HG03469 (cell line): ENCODE data around the gene ZSCAN31.

Source experiments
- ATAC-seq: cut with Tn5 transposase; IDR thresholded peaks from one replicate; pipeline ENCODE4 v1.9.1; 2021; ENCODE audit warnings: mild to moderate bottlenecking, moderate library complexity, moderate number of reproducible peaks; ENCODE audit not compliant: unreplicated experiment

Gene ZSCAN31

DNA sequence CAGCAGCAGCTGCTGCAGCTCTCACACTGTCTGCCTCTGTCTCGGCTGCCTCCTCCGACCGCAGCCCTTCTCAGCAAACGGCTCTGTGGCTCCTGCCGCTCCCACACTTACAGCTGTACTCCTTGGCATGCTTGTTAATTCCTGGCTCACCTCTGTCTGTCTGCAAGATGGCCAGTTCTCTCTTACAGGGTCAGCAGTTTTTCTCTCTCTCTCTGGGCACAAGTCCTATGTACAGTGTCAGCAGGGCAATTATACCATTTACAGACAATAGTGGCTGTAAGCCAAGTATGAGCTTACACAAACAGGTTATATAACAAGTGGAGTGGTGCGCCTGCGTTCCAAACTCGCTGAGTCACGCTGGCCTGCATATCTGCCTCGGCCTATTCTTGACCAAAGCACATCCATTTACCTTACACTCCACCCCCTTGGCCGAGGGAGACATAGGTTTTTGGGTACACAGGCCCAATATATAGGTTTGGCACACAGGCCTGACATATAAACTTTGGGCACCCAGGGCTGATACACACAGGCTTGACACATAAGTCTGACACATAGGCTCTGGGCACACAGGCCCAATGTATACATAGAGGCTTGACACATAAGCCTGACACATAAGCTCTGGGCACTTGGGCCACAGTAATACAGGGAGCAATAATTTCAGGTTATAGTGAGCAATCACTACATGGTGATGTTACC is 18.2 kb upstream of the ZSCAN31 start:
- ATAC-seq, result no peak

DNA sequence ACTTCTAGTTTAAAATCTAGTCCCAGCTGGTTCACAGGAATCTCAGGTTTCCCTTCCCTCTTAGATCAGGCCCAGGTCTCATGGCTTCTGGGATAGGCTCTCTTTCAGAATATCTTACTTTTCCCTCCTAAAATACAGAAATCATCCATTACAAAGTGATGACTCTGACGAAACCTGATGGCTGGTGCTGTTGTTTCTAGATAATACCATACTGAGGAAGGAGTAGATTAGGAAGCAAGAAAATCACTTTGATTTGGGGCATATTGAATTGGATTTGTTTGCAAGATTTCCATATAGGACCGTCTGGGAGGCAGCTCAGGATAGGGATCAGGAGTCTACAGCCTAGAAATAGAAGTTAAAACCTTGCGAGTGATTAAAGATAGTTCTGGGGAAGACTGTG is 17.4 kb upstream of the ZSCAN31 start:
- ATAC-seq, result no peak

DNA sequence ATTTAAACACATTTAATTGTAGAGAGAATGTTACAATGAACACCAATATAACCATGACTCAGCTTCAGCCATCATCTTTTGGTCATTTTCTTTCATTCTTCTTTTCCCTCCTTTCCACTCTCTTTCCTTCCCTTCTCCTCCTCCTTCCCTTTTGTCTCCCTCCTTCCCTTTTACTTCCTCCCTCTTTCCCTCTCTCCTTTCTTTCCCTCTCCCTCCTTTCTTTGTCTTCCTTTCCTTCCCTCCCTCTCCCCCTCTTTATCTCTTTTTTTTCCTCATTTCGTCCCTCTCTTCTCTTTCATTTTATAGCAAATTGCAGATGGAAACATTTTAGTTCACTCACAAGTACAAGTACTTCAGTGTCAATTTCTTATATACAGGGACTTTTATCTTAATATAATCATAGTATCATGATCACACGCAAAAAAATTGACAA is 15.6 kb upstream of the ZSCAN31 start:
- no peak for ATAC-seq

DNA sequence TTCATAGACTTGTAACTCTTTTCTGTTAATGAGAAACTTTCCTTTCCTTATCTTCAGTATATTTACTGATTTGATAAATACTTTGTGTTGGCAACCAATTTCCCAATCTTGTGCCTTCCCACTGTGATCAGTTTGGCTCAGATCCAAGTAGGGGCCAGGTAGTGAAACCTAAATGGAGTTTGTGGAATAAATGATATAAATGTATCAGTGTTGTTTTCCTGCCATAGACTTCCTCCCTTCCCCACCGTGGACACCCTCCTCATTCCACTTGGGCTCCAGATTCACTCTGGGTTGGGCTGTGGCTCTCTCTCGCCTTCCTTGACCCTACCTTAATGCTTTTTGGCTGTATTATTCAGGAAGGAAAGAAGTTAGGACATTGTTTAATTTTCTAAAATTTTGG is 15.1 kb upstream of the ZSCAN31 start:
- no peak for ATAC-seq

DNA sequence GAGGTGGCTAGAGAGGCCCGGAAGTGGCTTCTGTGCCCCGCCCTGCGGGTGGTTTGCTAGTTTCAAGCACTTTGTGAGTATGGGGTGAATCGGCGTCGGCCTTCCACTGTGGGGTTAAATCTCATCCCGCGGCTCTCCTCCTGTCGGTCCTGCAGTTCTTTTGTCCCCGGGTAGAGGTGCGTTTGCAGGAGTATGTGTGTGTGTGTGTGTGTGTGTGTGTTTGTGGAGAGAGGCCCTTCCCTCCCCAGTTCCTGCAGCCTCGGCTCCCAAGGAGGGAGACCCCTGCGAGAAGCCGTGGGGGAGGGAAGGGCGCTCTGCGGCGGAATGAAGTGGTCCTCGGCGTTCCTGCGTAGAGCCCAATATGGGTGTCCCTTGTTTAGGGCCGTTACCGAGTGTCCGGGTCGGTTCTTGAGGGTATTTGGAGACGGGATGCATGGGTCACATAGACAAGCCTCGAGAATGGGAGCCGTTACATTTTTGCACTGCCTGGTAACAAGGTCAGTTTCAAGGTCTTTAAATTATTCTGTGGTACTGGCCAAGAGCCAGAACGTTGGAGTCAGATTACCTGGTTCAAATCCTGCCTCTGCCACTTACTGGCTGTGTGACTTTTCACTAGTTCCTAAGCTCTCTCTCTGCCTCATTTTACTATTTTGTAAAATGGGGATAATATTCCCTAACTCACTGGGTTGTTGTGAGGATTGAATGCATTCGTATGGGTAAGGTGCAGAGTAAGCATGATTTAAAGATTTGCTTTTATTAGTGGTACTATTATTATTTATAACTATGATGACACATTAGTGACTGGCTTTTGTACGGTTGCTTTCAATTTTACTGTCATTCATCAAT is 14.2 kb upstream of the ZSCAN31 start, which contains the start of gene ZKSCAN3:
Gene ZKSCAN3 (plus strand): TSS at position 56 of the 846 bp plus-strand sequence. CDS start 9,640 bp downstream, outside the sequence.
- peak; percentile 88 for ATAC-seq

DNA sequence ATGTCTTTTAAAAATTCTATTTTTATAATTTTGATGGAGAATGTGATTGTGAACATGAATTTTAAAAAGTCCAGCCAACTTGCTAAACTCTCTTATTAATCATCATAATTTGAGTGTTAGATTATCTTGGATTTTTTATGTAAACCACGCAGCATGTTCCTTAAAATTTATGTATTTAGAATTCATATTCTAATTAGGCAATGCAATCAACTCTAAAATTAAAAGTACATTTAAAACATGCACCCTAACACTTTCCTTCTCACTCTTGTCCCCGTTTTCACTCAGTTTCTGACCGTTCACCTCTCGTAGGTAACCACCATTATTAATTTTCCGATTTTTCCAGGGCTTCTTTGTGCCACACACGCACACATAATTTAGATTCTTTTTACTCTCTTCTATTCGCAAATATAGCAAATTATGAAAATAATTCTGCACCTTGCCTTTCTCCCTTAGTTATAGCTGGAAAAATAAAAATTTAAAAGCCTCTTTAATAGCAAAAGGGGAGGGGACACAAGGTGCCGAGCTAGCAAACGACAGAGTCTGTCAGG is 13.5 kb upstream of the ZSCAN31 start:
- no peak for ATAC-seq

DNA sequence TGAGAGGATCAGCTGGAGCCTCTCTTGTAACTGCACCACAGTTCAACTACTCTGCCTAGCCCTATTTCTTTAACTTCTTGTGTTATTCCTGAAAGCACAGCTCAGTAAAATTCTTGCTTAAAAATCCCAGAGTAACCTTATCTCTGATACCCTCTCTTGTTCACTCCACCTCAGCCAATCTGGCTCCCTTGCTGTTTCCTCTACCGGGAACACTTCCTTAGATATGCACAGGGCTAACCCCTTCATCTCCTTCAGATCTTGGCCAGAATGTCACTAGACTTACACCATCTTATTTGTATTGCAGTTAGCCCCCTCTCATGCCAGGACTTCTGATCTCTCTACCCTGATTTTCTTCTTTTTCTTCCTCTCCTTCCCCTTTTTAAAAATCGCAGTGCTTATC is 11.2 kb upstream of the ZSCAN31 start:
- ATAC-seq, result no peak

DNA sequence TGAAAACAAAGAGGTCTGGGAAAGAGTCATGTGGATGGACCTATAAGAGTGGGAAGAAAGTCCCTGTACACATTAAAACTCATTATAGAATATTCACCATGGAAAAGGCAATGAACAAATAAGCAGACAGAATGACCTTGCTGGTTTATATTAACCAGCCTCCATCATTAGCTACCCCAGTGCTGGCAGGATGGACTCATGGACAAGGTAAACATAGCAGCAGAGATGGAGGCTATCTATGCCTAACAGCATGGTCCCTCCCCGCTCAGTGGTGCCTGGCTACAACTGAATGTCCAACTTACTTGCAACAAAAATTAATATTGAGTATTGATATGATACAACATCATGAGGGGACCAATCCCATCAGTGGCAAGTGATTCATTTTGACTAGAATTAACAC is 9.3 kb upstream of the ZSCAN31 start:
- ATAC-seq, result no peak

DNA sequence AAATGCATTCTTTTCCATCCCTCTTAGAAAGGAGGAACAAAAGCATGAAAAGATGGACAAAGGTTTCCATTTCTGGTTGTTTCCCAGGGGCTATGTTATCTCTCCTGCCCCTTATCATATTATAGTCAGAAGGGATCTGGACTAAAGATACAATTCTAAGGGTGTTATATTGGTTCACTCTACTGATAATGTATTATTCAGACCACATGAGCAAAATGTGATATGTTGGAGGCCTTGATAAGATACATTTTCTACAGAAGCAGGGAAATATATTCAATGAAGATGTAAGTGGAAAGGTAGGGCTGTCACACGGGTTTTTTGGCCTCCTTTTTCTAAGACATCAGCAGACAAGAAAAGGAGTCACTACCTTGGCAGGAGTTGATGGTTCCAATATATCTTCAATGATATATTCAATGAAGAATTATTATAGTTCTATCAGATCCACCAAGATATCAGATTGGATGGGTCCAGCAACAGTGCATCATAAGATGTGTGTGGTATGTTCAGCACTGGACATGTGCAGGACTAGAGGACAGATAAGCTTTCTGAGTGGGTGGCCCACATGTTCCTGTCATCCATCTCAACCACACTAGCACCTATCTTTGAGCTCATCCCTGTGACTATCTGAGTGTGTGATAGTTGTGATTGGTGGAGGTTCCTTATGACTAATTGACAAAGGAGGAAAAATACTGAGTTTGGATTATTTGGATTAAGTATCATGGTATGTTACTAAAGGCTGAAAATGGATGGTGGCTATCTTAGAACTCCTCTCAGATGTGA is 8.1 kb upstream of the ZSCAN31 start:
- ATAC-seq, result no peak

DNA sequence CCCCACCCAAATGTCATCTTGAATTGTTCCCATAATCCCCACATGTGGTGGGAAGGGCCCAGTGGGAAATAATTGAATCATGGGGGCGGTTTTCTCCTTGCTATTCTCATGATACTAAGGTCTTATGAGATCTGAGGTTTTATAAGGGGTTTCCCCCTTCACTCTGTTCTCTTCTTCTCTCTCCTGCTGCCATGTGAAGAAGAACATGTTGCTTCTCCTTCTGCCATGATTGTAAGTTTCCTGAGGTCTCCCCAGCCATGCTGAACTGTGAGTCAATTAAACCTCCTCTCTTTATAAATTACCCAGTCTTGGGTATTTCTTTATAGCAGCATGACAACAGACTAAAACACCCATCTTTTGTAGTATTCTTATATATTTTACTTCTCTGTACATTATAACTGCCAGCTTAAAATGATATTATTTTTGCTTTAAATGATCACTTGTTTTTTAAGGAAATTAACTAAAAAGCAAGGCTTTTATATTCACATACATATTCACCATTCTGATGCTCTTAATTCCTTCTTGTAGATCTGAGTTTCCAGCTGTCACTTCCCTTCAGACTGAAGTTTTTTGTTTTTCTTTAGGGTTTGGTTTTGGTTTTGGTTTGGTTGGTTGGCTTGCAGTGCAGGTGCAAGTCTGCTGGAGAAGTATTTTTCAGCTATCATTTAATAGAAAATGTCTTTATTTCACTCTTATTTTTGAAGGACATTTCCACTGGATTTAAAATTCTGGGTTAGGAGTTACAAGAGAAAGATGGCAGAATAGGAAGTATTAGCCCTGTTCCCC is 4.6 kb upstream of the ZSCAN31 start:
- no peak for ATAC-seq

DNA sequence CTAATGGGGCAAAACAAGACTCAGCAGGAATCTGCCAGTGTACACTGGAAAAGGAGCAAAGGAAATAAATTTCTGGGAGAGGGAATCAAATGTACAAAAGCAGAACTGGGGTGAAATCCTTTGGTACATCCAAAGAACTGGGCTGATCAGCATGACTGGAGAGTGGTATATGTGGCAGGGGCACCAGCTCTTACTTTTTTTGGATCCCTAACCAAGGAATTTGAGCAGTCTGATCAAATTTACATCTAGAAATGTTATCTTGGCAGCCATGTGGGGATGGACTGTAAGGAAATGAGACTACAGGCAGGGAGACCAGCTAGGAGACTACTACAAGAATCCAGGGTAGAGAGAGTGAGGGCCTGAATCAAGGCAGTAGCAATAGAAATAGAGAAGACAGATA is 1.2 kb upstream of the ZSCAN31 start:
- ATAC-seq, result no peak

DNA sequence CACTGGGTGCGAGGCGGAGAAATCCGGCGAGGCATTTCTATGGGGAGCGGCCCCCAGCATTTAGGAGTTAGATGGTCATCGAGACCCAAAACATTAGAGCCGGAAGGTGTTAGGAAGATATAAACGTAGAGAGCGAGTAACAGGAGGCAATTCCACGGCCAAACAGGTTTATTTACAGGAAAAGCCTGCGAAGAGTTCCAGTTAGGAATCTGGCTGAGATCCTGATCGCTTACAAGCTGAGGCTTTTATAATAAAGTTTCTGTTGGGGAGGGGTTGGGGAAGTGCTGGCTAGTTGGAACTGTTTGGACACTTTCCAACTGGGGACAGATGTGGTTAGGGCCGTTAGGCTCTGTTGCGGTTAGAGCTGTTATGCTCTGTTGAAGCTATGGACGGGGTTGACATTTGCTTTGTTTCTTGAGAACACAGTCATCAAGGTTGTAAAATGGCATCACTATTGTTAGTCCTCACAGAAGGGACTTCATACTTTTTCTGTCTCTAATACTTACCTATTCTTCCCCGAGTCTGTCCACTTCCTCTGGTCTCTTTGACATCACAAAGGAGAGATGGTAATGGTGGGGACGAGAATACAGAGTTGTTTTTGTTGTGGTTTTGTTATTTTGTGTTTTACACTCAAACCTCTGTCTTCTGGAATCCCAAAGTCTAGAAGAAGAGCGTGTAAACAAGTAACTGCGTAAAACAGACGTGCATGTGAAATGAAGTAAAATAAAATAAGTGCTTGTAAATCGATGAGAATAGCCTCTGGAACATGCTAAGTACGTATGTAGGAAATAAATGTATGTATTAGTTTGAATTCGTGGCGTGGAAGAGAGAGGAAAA is 554 bp upstream of the ZSCAN31 start:
- no peak for ATAC-seq

DNA sequence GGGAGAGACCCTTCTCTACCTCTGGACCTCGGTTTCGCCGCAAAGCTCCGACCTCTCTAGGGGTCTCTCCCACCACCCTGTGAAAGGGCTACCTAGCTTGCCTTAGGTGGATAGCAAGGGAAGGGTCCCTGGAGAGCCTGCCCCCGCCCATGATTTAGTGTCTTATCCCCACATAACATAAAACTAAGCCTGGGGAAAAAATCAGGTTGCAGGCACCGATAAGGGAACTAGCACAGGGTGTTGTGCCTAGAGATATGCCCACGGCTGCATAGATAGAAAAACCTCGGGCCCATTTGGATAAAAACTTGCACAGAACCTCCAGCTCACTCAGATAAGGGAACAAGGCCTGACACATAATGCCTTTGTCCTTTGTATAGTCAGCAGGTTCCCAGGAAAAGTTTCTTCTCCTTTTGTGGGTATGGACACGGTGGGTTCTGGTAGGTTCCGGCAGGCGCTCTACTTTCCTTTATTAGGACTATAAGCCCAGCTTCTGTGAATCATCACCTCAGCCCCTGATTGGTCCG is 846 bp downstream of the ZSCAN31 start:
- ATAC-seq, result no peak

DNA sequence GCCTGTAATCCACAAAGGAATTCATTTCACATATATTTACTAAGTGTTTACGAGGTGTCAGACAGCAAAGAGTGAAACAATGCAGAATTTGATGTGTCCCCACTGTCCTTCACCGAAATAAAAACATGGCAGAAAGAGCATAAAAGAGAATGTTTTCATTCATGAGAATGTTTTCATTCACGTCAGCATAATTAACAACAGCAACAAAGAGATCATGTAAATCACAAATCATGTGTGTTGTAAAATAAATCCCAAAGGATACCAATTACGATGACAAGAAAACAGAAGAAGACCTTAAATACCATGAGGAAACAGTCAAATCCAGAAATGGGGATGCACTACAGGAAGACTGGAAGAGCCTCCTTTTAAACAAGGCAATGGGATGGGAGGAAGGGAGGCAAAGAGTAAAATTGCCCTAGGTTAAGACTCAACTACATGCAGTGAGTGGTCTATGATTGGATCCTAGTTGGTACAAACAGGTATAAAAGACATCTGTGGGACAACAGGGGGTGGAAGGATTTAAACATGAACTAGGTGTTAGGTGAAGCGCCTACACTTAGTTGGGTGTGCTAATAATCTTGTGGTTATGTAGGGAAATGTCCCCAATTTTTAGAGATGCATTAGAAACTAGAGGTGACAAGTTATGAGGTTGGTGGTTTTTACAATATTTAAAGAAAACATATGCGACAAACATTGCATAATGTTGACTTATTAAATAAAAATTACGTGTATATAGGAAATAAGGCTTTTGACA is 1.5 kb downstream of the ZSCAN31 start:
- no peak for ATAC-seq

DNA sequence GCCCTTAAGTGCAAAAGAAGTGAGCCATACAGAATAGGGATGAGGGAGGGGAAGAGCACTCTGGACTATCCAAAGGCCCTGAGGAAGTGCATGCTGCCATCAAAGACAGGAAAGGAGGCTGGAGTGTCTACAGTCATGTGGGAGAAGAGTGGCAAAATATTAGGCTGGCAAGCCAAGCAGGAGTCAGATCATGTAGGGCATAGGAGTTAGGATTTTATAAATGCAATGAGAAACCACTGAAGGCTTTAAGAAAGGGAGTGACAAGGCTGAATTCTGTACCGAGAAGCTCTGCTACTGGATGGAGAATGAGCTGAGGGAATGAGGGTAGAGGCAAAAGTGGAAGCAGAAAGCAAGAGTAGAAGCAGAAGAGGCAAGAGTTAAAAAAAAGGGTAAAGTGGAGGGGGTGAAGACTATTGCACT is 2.3 kb downstream of the ZSCAN31 start:
- ATAC-seq, result no peak

DNA sequence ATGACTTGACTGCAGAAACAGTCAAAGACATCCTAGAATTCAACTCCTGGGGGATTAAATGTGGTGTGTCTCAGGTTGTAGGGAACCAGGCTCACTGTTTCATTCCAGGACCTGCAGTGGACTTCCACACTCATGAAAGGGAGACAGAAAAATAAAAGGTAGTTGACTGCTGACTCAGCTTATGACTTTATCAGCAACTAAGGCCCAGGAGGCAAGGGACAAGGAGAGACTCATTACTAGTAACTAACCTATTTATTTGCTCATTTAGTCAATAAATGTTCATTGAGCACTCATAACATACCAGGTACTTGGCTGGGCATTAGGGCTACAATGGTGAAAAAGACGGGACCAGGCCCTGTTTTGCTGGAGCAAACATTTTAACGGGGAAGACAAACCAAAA is 2.9 kb downstream of the ZSCAN31 start:
- no peak for ATAC-seq

DNA sequence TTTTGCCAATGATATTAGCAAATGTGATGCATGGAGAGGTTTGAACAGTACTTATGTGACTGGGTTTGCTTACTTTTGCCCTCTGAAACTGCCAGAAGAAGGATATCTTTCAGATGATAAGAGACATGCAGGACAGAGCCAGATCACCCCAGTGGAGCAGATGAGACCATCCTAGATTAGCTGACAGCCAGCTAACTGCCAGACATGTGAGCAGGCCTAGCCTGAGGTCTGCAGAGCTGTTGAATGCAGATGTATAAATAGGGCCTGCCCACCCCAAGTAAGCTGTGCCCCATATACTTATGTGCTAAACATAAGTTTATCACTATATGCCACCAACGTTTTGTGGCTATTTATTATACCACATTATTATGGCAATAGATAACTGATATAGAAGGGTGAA is 5.9 kb downstream of the ZSCAN31 start:
- no peak for ATAC-seq

DNA sequence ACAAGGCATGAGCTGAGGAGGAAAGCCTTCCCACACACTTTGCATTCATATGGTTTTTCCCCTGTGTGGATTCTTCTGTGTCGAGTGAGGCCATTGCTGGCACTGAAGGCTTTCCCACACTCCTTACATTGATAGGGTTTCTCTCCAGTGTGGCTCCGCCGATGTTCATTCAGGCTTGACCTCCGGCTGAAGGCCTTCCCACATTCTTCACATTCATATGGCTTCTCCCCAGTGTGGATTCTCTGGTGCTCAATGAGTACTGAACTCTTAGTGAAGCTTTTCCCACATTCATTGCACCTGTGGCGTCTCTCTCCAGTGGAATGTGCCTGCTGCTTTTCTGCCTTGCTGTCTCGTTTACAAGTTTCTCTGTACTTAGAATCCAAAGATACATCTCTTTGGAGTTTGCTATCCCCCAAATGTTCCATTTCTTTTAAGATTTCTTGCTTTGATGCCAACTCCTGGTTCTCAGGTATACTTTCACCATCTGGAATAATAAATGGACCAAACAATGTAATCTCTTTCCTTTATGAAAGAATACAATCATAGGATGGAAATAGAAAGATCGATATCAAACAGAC is 9.5 kb downstream of the ZSCAN31 start:
- no peak for ATAC-seq
